ENCODE data around the gene MAPKAPK3. TPM values are rescaled to one million over a fixed set of nuclear protein-coding genes. Genes with fewer than 3 reads are reported as not detected.

The MAPKAPK3 gene
- total RNA-seq, 1 donor from 2014 or later, result 21.2 TPM

GRCh38 chr3:50583897-50584296, 33.1 kb upstream of the MAPKAPK3 start:
- Mint-ChIP-seq H3K27me3 (ENCODE audit: low read depth) (no peaks in the 10 kb centered on the region), H3K27ac (ENCODE audit: unreplicated experiment) (no peak overlapping the region), H3K4me1 (ENCODE audit: low read depth) (peaks cover 5% of the 10 kb centered on the region), H3K9me3 (ENCODE audit: low read depth) (no peaks in the 10 kb centered on the region), H3K4me3 (ENCODE audit: unreplicated experiment) (no peak overlapping the region), H3K36me3 (ENCODE audit: low read depth) (peaks cover 7% of the 10 kb centered on the region)
- no peak for DNase-seq (ENCODE audit: low spot score)
- TF ChIP-seq CTCF (IDR thresholded peaks at IDR 0.05), result no peak

- Mint-ChIP-seq H3K36me3 (ENCODE audit: low read depth) (peaks cover 6% of the 10 kb centered on the region), H3K9me3 (ENCODE audit: low read depth) (no peaks in the 10 kb centered on the region), H3K4me3 (ENCODE audit: unreplicated experiment) (no peak overlapping the region), H3K4me1 (ENCODE audit: low read depth) (peaks cover 5% of the 10 kb centered on the region), H3K27ac (ENCODE audit: unreplicated experiment) (no peak overlapping the region), H3K27me3 (ENCODE audit: low read depth) (no peaks in the 10 kb centered on the region)
- TF ChIP-seq CTCF (IDR thresholded peaks at IDR 0.05), result no peak
- DNase-seq (ENCODE audit: low spot score), result no peak
Observed at GRCh38 chr3:50584391-50584790, 32.6 kb upstream of the MAPKAPK3 start.

GRCh38 chr3:50585919-50586762, 30.8 kb upstream of the MAPKAPK3 start:
- Mint-ChIP-seq H3K27ac (ENCODE audit: unreplicated experiment) (no peak overlapping the region), H3K27me3 (ENCODE audit: low read depth) (no peaks in the 10 kb centered on the region), H3K36me3 (ENCODE audit: low read depth) (peaks cover 6% of the 10 kb centered on the region), H3K4me1 (ENCODE audit: low read depth) (peaks cover 5% of the 10 kb centered on the region), H3K4me3 (ENCODE audit: unreplicated experiment) (no peak overlapping the region), H3K9me3 (ENCODE audit: low read depth) (no peaks in the 10 kb centered on the region)
- no peak for DNase-seq (ENCODE audit: low spot score)
- no peak for TF ChIP-seq CTCF (IDR thresholded peaks at IDR 0.05)

GRCh38 chr3:50586763-50587070, 30.2 kb upstream of the MAPKAPK3 start:
- H3K36me3 Mint-ChIP-seq (ENCODE audit: low read depth), result peaks cover 3% of the 10 kb centered on the region
- DNase-seq (ENCODE audit: low spot score), result no peak
- no peaks in the 10 kb centered on the region for H3K27me3 Mint-ChIP-seq (ENCODE audit: low read depth)
- no peak overlapping the region for H3K27ac Mint-ChIP-seq (ENCODE audit: unreplicated experiment)
- no peak overlapping the region for H3K4me3 Mint-ChIP-seq (ENCODE audit: unreplicated experiment)
- no peaks in the 10 kb centered on the region for H3K9me3 Mint-ChIP-seq (ENCODE audit: low read depth)
- TF ChIP-seq CTCF (IDR thresholded peaks at IDR 0.05), result no peak
- peaks cover 5% of the 10 kb centered on the region for H3K4me1 Mint-ChIP-seq (ENCODE audit: low read depth)

GRCh38 chr3:50587373-50587772, 29.6 kb upstream of the MAPKAPK3 start:
- H3K4me1 Mint-ChIP-seq (ENCODE audit: low read depth), result peaks cover 5% of the 10 kb centered on the region
- H3K9me3 Mint-ChIP-seq (ENCODE audit: low read depth), result no peaks in the 10 kb centered on the region
- DNase-seq (ENCODE audit: low spot score), result no peak
- TF ChIP-seq CTCF (IDR thresholded peaks at IDR 0.05), result no peak
- no peak overlapping the region for H3K4me3 Mint-ChIP-seq (ENCODE audit: unreplicated experiment)
- no peak overlapping the region for H3K27ac Mint-ChIP-seq (ENCODE audit: unreplicated experiment)
- peaks cover 3% of the 10 kb centered on the region for H3K36me3 Mint-ChIP-seq (ENCODE audit: low read depth)
- no peaks in the 10 kb centered on the region for H3K27me3 Mint-ChIP-seq (ENCODE audit: low read depth)
